ENCODE results near the gene C2CD2.

- TF ChIP-seq POLR2A (IDR thresholded peaks at IDR 0.05), result no peak
- TF ChIP-seq, protein P1, sequence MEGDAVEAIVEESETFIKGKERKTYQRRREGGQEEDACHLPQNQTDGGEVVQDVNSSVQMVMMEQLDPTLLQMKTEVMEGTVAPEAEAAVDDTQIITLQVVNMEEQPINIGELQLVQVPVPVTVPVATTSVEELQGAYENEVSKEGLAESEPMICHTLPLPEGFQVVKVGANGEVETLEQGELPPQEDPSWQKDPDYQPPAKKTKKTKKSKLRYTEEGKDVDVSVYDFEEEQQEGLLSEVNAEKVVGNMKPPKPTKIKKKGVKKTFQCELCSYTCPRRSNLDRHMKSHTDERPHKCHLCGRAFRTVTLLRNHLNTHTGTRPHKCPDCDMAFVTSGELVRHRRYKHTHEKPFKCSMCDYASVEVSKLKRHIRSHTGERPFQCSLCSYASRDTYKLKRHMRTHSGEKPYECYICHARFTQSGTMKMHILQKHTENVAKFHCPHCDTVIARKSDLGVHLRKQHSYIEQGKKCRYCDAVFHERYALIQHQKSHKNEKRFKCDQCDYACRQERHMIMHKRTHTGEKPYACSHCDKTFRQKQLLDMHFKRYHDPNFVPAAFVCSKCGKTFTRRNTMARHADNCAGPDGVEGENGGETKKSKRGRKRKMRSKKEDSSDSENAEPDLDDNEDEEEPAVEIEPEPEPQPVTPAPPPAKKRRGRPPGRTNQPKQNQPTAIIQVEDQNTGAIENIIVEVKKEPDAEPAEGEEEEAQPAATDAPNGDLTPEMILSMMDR (IDR thresholded peaks at IDR 0.05), result no peak
These were observed 1.1 kb upstream of the C2CD2 start for GRCh38 chr21:41954654-41955499.

Data from uterus (tissue), 2 donors.